Left colon (tissue), 2 donors: Measurements from ENCODE around the gene PSORS1C1. TPM values are rescaled to one million over a fixed set of nuclear protein-coding genes. Genes with fewer than 3 reads are reported as not detected.

Experiments
- ATAC-seq: fragments of 200-7000 bp; cut with Tn5 transposase; one replicate; pipeline ENCODE4 v1.9.1; 2020; ENCODE audit warnings: mild to moderate bottlenecking, moderate library complexity
- DNase-seq, 2 donors: peaks; one replicate each; pipeline ENCODE4 v3.0.0-alpha.2; 2020
- intact Hi-C, 2 donors: fragments of 100-400 bp; cut with DNase I in 1 of 2; cut with micrococcal nuclease in 1 of 2; formaldehyde crosslinking; loops; one replicate each; pipeline versions ENCODE4 v1.11.2 to v1.14.0; 2022; cut with DNase I, micrococcal nuclease
- total RNA-seq, 2 donors: library from RNA; stranded (reverse); fragmentation: NEBNext Ultra II Directional; extraction: Animal tissue kit (Norgen Biotek cat#: 25700); gene quantifications; one replicate each; pipeline ENCODE4 v1.2.1, GENCODE V29; 2021
- donor health status: DM: no; HTN: no; CAD: no.
- donor health status: DM: yes; HTN: yes; CAD: no.

Gene PSORS1C1
- total RNA-seq, 2 donors from 2014 or later, result 4.9 to 6.7 TPM

DNA sequence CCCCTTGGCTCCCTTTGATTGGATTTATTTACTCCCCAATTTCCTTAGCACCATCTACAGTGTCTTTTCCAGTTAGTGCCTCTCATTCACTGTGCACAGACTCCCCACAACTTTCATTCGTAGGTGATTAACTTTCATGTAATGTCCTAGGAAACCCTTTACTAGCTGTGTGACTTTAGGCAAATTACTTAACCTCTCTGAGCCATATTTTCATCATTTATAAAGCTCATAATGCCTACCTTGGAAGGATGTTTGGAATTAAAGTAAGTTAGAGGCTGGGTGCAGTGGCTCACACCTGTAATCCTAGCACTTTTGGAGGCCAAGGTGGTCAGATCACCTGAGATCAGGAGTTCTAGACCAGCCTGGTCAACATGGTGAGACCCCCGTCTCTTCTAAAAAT lies 22.4 kb upstream of the PSORS1C1 start:
- intact Hi-C loops, result no loop called here
- no peak for ATAC-seq
- no peak for DNase-seq

- ATAC-seq (peak; percentile 53), DNase-seq (no peak)
- intact Hi-C loops, result no loop called here
These were observed 21.7 kb upstream of the PSORS1C1 start for GRCh38 chr6:31092769-31093505.

GRCh38 chr6:31094389-31094881 lies 20.2 kb upstream of the PSORS1C1 start:
- DNase-seq (peak in 1 of 2 donors; percentile 31), ATAC-seq (peak; percentile 59)
- intact Hi-C loops, result no loop called here

DNA sequence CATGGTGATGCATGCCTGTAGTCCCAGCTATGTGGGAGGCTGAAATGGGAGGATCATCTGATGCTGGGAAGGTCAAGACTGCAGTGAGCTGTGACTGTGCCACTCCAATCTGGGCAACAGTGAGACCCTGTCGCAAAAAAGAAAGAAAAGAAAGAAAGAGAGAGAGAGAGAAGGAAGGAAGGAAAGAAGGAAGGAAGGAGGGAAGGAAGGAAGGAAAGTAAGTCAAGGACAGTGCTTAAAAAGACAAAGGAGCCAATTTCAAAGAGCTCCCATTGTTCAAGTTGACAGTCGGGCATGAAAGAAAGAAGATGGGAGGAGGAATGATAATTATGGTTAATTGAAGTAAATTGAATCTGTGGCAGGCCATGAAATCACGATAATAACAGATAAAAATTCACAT lies 18.4 kb upstream of the PSORS1C1 start:
- ATAC-seq, result no peak
- DNase-seq, result no peak
- intact Hi-C loops, result no loop called here

DNA sequence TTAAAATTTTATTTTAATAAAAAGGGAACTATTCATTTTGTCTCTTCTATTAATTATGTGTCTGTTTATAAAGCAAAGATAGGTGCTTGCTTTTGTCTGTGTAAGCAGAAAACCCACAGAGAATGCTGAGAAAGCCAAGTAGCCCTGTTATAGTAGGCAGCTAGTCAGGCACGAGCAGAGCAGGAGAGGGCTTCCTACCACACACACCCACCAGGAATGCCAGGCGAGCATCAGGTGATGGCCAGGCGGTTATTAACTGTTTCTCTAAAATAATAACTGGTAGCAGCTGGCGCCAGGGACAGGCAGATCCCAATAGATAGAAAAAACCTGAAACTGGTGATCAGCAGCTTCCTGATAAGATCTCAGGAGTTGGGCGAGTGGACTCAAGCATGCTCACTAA lies 17.9 kb upstream of the PSORS1C1 start:
- ATAC-seq (no peak), DNase-seq (no peak)
- intact Hi-C loops, result no loop called here

DNA sequence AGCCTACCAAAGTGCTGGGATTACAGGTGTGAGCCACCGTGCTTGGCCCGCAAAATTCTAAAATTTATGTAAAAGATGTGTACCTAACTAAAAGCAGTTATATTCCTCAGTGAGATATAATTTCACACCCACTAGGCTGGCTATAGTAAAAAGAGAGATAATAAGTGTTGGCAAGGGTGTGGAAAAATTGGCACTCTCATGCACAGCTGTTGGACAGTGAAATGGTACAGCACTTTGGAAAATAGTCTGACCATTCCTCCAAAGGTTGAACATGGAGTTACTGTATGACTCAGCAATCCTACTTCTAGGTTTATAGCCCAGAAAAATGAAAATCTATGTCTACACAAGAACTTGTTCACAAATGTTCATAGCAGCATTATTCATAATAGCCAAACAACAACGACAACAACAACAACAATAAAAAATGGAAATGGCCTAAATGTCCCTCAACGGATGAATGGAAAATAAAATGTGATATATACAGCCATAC lies 16.1 kb upstream of the PSORS1C1 start:
- ATAC-seq, result no peak
- intact Hi-C loops, result no loop called here
- DNase-seq, result no peak

- DNase-seq (no peak), ATAC-seq (no peak)
- intact Hi-C loops, result no loop called here
These were observed 11.5 kb upstream of the PSORS1C1 start for GRCh38 chr6:31103136-31103535.

- no peak for DNase-seq
- ATAC-seq, result no peak
- intact Hi-C loops, result no loop called here
These were observed 7.5 kb upstream of the PSORS1C1 start for GRCh38 chr6:31107052-31107451.

DNA sequence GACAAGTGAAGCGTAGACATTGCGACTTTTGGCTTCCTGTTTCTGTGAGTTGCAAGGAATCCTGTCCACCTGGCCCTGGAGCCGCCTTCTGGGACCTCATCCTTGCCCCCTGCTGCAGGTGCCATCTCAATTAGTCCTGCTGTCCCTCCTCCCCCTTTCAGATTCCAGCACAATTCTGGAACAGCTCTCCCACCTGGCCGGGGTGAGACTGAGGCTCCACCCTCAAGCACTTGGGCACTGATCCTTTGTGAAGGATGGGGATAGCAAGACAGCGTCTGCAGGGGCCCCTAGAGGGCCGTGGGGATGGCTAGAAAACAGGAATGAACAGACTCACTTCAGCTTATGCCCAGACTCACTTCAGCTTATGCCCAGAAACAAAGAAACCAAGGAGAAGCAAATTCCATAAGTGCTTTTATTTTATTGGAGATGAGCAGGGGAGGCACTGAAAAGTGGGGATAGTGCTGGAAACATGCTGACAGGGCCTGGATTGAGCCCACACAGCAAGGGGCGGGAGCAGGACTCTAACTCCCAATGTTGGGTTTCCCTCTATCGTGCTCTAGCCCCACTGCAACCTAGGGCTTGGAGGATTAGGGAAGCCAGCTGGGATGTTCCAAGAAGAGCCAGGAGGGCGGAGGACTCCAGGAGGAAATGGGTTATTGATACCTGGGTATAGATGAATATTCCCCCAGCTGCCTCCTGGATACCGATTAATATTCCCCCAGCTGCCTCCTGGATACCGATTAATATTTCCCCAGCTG lies 3.6 kb upstream of the PSORS1C1 start:
- no peak for DNase-seq
- ATAC-seq, result no peak
- intact Hi-C loops, result no loop called here

DNA sequence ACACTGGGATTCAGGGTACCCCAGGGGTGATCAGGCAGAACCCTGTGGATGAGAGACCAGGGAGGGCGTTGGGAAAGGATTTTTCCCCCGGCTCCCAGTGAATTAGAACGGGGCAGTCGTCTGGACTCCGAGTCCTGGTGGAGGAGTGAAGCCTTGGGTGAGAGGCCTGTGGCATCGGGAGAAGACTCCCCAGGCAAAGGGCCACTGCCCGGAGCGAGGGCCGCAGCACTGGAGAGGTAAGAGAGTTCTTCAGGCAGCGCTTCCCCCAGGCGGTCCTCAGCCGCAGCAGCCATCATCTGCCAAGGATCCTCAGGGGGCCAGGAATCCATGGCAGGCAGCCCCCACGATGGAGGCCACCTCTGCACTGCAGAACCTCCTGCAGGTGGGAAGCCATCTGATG lies 2.9 kb upstream of the PSORS1C1 start:
- ATAC-seq, result no peak
- DNase-seq, result no peak
- intact Hi-C loops, result no loop called here

DNA sequence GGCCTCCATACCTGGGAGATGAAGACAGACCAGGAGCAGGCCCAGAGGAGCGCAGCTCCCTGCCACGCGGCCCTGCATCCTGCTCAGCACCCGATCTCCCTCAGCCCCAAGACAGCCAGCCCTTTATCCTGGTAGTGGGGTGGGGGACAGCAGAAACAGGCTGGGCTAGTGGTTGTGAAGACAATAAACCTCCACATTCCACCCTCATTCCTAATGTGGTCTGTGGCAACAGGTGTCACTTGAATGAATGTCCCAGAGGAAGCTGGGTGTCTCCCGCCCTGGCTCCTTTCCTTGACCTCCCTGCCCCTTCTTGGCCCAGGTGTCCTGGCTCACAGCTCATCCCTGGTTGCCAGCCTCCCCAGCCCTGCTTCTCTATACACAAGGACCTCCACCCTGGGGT lies 2.1 kb upstream of the PSORS1C1 start, which contains the start of gene C6orf15:
C6orf15 (minus strand) TSS at position 98 of the 400 bp plus-strand sequence; CDS start at position 78, 20 bp downstream.
- DNase-seq (no peak), ATAC-seq (no peak)
- intact Hi-C loops, result no loop called here

DNA sequence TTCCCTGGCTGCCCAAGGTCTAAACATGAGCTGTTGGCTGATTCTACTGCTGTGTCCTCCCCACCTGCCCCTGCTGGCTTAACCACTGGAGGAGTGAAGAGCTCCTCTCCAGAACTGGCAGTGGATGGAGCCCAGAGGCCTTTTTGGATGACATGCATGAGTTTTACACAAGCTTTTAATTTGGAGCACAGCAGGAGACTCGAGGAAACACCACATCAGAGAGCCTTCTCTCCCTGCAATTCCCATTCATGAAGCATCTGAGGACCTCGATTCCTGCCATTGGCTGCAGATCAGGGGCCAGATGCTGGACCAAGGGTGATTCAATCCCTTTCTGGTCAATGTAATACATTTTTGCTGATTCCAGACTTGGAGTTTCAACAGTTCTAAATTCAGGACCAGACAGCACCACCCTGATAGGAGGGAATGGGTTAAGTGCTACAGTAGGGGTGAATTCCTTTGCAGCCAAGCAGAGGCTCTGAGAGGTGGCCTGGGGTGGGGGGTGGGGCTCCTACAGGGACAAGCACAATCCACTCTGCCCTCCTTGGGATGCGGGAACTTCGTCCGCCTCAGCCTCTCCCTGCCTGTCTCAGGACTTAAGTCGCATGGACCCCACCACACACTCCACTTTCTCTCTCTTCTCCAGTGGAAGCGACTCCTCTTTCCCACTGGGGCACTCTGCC lies 599 bp upstream of the PSORS1C1 start:
- intact Hi-C loops, result no loop called here
- ATAC-seq, result no peak
- DNase-seq, result no peak

DNA sequence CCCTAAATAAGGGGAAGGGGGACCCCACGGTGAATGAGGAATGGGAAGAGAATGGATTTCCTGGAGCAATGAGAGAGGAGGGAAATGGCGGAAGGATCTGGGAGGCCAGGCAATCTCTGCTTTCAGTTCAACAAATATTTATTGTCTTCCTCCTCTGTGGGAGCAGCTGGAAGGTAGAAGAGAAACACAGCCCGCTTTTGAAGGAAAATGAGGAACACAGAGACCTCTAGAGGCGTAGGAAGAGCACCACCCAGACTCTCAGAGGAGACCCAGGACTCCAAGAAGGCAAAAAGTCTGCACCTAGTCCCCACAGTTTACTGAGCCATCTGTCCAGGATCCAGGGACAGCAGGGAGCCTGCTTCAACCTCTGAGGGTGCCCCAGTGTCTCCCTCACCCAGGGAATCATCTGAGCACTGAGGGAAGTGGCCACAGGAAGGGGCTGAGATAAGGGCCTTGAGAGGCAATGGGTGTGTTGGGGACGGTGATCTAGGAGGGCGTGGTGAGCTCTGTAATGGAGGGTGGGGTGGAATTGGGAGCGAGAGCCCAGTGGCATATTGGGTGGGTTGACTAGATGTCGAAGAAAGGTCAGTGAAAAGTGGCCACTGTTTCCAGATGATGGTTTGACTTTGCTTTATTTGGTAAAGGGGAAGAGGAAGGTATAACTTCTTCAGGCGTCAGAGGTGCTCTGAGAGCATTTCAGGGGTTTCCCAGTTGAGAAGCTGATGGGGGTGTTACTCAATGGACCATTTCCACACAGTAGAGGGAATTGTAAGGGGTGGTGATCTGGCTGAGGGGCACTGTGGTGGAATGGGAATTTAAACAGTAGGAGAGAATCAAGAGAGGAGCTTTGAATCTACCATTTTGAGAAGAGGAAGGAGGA lies 610 bp downstream of the PSORS1C1 start:
- intact Hi-C loops, result no loop called here
- ATAC-seq (peak; percentile 61), DNase-seq (no peak)

DNA sequence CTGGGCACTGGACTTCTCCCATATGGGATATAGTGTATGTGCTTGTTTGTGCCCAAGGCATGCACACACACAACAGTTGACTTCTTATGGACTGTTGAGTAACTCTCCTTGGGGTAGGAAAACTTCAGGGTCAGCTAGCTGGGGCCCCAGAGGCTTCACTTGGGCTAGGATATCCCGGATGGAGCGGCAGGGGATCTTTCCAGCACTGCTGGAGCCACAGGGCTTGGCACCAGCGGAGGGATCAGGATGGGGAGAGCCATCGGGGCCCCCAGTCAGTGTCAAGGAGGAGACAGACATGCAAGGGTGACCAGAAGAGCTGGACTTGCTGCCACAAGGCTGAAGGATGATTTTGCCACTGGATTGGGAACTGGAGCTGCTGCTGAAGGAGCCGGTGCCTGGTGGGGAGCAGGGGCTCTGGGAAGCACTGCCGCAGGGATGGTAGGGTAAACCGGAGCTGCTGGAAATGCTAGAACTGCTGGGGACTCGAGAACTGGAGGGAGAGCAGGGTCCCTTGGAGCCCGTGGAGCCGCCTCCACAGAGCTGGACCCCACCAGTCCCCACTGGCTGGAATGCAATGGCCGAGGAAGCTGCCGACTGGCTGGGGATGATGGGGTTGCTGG lies 1.5 kb downstream of the PSORS1C1 start:
- no peak for DNase-seq
- no peak for ATAC-seq
- intact Hi-C loops, result no loop called here

DNA sequence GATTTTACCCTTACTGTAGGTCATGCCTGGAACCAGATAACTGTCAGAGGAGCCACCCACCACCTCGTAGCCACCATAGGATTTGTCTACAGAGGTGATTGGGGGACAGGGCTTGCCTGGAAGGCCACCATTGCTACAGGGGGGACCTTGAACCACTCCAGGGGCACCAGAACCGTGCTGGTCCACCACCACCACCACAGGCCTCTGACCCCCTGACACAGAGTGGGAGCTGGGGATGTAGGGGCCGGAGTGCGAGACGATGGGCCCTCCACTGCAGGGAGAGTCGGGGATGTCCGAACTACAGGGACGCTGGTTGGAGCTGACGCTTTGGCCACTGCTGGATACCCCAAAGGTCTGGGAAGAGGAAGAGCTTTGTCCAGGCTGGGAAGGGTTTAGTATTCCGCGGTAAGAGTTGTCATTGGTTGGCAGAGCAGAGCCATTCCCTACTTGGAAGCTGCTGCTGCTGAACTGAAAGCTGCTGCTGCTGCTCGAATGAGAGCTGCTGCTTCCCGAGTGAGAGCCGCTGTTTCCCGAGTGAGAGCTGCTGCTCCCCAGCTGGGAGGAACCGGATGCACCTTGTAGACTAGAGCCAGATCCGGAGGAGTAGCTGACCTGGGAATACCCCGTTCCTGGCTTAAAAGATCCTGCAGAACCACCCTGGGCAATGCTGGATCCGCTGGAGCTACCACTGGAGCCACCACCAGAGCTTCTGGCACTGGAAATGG lies 2.2 kb downstream of the PSORS1C1 start:
- no peak for ATAC-seq
- intact Hi-C loops, result no loop called here
- no peak for DNase-seq

GRCh38 chr6:31118178-31118577 lies 3.6 kb downstream of the PSORS1C1 start:
- ATAC-seq, result no peak
- intact Hi-C loops, result no loop called here

DNA sequence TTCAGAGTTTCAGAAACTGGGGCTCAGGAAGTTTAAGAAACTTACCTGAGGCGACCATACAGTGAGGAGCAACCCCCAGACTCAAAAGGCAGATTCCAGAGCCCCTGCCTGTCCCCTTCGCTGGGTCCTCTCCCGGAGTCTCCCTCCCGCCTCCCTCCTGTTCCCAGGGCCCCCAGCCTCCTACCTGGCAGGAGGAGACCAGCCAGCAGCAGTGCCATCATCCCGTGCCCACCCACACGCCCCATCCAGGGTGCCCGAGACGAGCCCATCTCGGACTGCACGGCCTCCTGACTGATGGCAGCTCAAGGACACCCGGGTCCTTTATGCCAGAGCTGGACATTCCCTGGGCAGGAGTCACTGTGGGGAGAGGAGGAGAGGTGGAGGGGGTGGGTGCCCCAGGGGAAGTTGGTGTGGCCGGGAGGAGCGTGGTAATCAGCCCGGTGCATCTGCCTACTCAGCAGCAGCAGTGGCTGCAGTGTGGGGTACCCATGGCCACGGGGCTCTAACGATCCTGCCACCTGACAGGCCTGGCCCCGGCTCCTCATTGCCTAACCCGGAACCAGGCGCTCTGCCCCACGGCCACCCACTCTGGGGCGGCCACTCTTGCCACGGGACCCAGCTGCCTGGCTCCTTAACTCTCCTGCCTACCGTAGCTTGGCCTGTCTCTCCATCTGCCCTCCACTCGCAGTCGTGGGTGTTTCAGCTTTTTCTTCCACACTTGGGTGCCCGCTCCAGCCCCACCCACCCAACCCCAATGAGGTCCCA lies 5.7 kb downstream of the PSORS1C1 start, which contains the start of gene CDSN:
CDSN (minus strand) TSS at position 296 of the 765 bp plus-strand sequence; CDS start at position 269, 27 bp downstream.
- DNase-seq (no peak), ATAC-seq (no peak)
- intact Hi-C loops, result no loop called here

More at GRCh38 chr6:31118178-31118577, 3.6 kb downstream of the PSORS1C1 start:
- DNase-seq, result no peak
